ENCODE data around the gene TFRC.

DNA sequence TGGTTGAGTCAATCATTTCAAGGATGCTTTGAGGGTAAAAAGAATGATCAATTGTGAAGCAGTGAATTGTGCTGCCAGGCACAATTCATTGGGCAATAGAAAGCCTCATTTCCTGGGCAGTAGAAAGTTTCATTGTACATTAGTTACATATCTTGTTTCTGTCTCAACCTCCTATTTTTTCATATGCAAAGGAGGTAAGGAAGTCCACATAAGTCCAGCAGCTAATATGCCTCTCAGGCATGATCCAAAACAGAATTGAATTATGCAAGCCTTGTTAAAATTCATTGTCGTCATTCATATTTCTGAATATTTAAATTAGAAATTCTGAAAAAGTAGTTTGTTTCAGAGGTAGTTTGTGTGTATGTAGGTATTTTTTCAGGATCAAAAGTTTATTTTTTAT, 65.8 kb downstream of the TFRC start:
- TF ChIP-seq, protein P1, sequence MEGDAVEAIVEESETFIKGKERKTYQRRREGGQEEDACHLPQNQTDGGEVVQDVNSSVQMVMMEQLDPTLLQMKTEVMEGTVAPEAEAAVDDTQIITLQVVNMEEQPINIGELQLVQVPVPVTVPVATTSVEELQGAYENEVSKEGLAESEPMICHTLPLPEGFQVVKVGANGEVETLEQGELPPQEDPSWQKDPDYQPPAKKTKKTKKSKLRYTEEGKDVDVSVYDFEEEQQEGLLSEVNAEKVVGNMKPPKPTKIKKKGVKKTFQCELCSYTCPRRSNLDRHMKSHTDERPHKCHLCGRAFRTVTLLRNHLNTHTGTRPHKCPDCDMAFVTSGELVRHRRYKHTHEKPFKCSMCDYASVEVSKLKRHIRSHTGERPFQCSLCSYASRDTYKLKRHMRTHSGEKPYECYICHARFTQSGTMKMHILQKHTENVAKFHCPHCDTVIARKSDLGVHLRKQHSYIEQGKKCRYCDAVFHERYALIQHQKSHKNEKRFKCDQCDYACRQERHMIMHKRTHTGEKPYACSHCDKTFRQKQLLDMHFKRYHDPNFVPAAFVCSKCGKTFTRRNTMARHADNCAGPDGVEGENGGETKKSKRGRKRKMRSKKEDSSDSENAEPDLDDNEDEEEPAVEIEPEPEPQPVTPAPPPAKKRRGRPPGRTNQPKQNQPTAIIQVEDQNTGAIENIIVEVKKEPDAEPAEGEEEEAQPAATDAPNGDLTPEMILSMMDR (IDR thresholded peaks at IDR 0.05; ENCODE audit: low read depth, low read length), result no peak
- TF ChIP-seq POLR2A (IDR thresholded peaks at IDR 0.05; ENCODE audit: extremely low read depth, insufficient read length), result no peak
- TF ChIP-seq, protein P2, sequence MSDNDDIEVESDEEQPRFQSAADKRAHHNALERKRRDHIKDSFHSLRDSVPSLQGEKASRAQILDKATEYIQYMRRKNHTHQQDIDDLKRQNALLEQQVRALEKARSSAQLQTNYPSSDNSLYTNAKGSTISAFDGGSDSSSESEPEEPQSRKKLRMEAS (IDR thresholded peaks at IDR 0.05; ENCODE audit: low read depth, low read length), result no peak

Data from NB4 (cell line).